ENCODE measurements around the gene FBXL16.
"Not testable (repeated sequence)": the region's sequence is repeated elsewhere in the genome, so short reads cannot be mapped to it uniquely, and the experiment has no call there.

Gene FBXL16

DNA sequence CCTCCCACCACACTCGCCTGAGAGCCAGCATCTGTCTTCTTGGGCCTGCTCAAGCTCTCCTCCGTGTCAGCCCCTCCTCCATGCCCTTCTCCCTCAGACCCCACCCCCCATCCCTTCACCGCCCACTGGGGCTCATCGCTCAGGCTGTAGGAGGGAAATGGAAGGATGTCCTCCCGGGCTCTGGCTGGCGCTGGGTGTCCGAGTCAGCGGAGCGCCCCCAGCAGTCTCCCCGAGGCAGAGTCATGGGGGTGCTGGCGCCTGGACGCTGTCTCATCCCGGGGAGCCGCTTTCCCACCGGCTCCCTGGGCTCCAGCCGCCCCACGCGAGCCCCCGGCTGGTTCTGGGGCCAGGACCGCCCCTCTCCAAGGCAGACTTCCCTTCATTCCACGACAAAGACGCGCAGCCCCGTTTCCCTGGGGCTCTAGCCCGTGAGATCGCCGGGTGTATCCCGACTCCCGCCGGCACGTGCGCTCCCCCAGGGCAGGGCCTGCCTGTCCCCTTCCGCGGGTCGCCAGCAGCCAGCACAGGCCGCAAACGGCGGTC lies 14.9 kb upstream of the FBXL16 start:
- no peak for TF ChIP-seq POLR2AphosphoS5 (IDR thresholded peaks at IDR 0.05; ENCODE audit: low read depth, low read length)
- no peak for TF ChIP-seq TAF1 (IDR thresholded peaks at IDR 0.05; ENCODE audit: borderline replicate concordance, low read depth, low read length)
- TF ChIP-seq POLR2A (IDR thresholded peaks at IDR 0.05; ENCODE audit: low read depth, low read length): no peak
- FAIRE-seq (peak; percentile 93), DNase-seq (ENCODE audit: insufficient read length) (peak; percentile 80)

DNA sequence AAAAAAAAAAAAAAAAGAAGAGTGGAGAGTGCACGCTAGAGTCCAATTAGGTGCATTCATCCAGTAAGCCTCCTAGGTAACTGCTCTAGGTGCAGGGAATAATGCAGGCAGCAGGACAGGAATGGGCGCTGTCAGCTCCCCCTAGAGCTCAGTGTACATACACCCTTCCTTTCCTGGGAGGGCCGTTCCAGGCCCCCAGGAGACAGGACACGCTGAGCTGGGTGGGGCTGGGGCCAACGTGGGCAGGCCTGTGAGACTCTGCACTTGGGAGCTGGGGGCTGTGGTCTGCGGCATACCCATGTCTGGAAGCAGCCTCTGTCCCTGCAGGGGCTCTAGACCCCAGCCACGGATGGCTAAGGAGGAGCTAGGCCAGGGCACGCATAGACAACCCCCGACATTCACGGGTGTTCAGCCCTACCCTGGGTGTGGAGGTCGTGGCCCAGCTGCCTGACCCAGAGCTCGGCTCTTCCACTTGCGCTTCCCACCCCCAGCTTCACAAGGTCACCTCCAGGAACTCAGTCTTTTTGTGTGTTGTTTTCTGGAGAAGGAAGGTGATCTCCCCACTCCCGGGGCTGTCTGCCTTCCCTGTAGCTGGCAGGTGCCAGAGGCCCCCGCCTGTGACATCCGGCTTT lies 14.3 kb upstream of the FBXL16 start:
- TF ChIP-seq POLR2AphosphoS5 (IDR thresholded peaks at IDR 0.05; ENCODE audit: low read depth, low read length): no peak
- FAIRE-seq (peak; percentile 33), DNase-seq (ENCODE audit: insufficient read length) (no peak)

DNA sequence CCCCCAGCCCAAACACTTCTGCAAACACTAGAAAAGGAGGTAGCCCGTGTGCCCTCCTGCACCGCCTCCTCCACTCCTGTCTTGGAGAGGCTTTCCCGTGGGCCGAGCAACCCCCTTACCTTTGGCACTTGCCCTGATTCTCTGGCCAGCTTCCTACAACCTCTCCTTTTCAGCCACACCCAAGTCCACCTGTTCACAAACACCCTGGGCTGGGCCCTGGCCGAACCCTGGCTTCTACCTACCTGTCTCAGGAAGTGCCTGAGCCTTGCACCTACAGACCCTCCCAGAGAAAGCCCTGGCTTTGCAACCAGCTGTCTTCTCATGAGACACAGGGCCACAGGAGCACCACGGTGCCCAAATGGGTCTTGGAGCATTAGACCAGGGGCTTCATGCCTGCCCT lies 13.3 kb upstream of the FBXL16 start:
- FAIRE-seq (no peak), DNase-seq (ENCODE audit: insufficient read length) (no peak)
- TF ChIP-seq POLR2A (IDR thresholded peaks at IDR 0.05; ENCODE audit: low read depth, low read length): no peak
- no peak for TF ChIP-seq TAF1 (IDR thresholded peaks at IDR 0.05; ENCODE audit: borderline replicate concordance, low read depth, low read length)
- no peak for TF ChIP-seq POLR2AphosphoS5 (IDR thresholded peaks at IDR 0.05; ENCODE audit: low read depth, low read length)

DNA sequence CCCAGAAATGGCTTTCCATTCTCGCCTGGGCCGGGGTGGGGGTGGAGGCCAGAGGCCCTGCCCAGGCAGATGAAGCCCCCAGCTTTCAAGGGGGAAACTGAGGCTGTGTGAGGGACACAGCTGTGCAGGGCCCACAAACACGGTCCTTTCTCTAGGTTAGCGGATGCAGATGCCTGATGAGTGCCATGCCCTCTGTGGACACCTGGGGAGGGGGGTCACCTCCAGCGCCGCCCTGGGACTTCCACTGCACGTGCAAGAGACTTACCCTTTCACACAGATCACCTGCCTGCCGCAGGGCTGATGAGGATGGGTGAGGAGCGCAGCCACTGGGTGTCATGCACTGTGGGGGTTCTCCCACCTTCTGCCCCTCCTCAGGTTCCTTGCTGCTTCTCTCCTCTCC lies 12.8 kb upstream of the FBXL16 start:
- DNase-seq (ENCODE audit: insufficient read length) (no peak), FAIRE-seq (no peak)
- no peak for TF ChIP-seq TAF1 (IDR thresholded peaks at IDR 0.05; ENCODE audit: borderline replicate concordance, low read depth, low read length)
- no peak for TF ChIP-seq POLR2AphosphoS5 (IDR thresholded peaks at IDR 0.05; ENCODE audit: low read depth, low read length)
- no peak for TF ChIP-seq POLR2A (IDR thresholded peaks at IDR 0.05; ENCODE audit: low read depth, low read length)

DNA sequence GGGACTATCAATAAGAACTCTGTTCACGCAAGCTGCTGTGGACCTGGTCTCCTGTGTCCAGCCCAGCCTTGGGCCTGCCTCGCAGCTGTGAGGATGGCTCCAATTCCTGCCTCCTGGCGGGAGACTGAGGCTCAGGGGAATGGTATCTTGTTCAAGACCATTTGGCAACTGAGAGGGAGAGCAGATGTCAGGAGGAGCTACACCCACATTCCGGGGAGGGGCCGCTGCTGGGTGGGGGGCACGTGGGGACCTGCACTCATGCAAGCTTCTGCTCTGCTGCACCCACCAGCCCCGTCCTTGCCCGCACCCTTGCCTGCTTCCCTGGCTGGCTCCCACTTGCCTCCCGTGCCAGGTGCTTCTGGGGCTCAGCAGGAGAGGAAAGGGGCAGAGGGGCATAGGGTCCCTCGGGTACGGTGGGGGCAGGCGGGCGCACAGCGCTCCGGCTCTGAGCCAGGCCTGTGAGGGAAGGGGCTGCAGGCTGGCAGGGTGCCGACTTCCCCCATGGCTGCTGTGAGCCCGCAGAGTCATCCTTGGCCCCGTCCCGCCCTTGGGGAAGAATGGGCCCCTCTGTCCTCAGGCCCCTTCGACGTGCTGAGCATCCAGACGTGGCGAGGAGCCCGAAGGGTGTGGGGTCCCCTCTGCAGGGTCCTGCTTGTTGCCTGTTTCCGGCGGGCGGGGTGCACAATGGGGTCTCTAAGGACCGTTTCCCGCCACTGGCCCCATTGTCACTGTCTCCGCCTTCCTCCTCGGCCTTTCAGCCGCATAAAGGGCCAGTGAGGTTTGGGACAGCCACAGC lies 12.0 kb upstream of the FBXL16 start:
- TF ChIP-seq POLR2AphosphoS5 (IDR thresholded peaks at IDR 0.05; ENCODE audit: low read depth, low read length) (no peak), TAF1 (IDR thresholded peaks at IDR 0.05; ENCODE audit: borderline replicate concordance, low read depth, low read length) (no peak), POLR2A (IDR thresholded peaks at IDR 0.05; ENCODE audit: low read depth, low read length) (no peak)
- DNase-seq (ENCODE audit: insufficient read length) (no peak), FAIRE-seq (no peak)

DNA sequence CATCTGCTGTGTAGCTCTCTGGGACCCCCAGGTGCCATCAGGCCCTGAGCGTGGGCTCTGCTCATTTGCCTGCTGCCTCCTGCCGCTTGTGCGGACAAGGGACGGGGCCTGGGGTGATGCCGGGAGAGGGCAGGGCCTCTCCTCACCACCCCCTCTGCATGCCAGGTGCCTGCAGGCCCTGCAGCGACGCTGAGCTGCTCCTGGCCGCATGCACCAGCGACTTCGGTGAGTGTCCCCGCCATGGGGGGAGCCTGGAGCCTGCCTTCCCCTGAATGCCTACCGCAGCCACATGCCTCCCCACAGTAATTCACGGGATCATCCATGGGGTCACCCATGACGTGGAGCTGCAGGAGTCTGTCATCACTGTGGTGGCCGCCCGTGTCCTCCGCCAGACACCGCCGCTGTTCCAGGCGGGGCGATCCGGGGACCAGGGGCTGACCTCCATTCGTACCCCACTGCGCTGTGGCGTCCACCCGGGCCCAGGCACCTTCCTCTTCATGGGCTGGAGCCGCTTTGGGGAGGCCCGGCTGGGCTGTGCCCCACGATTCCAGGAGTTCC lies 11.2 kb upstream of the FBXL16 start:
- TF ChIP-seq POLR2A (IDR thresholded peaks at IDR 0.05; ENCODE audit: low read depth, low read length) (no peak), TAF1 (IDR thresholded peaks at IDR 0.05; ENCODE audit: borderline replicate concordance, low read depth, low read length) (no peak), POLR2AphosphoS5 (IDR thresholded peaks at IDR 0.05; ENCODE audit: low read depth, low read length) (no peak)
- DNase-seq (ENCODE audit: insufficient read length) (no peak), FAIRE-seq (no peak)

DNA sequence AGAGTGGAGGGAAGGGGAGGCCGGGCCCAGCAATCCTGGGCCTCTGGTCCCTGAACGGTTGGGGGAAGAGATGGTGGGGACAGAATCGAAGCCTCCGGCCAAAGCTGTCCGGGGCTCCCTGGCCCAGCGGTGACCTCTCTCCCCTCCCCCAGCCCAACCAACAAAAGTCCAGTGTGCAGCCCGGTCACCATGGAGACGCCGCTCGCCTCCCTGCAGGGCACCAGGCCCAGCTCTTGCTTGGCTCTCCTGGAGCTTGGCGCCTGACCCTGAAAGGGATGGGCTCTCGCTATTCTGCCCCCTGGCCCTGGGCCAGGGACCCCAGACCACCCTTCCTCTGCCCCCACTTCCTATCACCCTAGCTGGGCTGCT lies 10.6 kb upstream of the FBXL16 start:
- no peak for TF ChIP-seq POLR2A (IDR thresholded peaks at IDR 0.05; ENCODE audit: low read depth, low read length)
- no peak for TF ChIP-seq TAF1 (IDR thresholded peaks at IDR 0.05; ENCODE audit: borderline replicate concordance, low read depth, low read length)
- no peak for TF ChIP-seq POLR2AphosphoS5 (IDR thresholded peaks at IDR 0.05; ENCODE audit: low read depth, low read length)
- no peak for FAIRE-seq

DNA sequence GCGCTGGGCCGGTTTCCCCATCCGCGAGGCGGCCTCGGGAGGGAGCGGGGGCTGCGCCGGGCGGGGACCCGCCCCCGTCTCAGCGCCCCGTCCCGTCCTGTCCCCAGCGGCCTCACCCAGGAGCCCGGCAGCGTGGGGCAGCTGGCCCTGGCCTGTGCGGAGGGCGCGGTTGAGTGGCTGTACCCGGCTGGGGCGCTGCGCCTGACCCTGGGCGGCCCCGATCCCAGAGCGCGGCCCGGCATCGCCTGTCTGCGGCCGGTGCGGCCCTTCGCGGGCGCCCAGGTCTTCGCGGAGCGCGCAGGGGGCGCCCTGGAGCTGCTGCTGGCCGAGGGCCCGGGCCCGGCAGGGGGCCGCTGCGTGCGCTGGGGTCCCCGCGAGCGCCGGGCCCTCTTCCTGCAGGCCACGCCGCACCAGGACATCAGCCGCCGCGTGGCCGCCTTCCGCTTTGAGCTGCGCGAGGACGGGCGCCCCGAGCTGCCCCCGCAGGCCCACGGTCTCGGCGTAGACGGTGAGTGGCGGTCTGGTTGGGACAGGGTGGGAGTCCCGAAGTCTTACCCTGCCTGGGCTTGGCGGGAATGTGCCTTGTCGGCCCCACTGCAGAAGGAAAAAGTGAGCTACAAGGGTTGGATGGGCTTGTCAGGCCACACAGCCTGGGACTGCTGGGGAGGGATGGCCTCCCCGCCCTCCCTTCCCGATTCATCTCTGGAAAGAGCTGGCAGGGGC lies 10.0 kb upstream of the FBXL16 start:
- FAIRE-seq: no peak
- no peak for DNase-seq (ENCODE audit: insufficient read length)
- TF ChIP-seq TAF1 (IDR thresholded peaks at IDR 0.05; ENCODE audit: borderline replicate concordance, low read depth, low read length) (no peak), POLR2A (IDR thresholded peaks at IDR 0.05; ENCODE audit: low read depth, low read length) (no peak), POLR2AphosphoS5 (IDR thresholded peaks at IDR 0.05; ENCODE audit: low read depth, low read length) (no peak)

More for the DNA sequence above, 10.6 kb upstream of the FBXL16 start:
- no peak for DNase-seq (ENCODE audit: insufficient read length)

DNA sequence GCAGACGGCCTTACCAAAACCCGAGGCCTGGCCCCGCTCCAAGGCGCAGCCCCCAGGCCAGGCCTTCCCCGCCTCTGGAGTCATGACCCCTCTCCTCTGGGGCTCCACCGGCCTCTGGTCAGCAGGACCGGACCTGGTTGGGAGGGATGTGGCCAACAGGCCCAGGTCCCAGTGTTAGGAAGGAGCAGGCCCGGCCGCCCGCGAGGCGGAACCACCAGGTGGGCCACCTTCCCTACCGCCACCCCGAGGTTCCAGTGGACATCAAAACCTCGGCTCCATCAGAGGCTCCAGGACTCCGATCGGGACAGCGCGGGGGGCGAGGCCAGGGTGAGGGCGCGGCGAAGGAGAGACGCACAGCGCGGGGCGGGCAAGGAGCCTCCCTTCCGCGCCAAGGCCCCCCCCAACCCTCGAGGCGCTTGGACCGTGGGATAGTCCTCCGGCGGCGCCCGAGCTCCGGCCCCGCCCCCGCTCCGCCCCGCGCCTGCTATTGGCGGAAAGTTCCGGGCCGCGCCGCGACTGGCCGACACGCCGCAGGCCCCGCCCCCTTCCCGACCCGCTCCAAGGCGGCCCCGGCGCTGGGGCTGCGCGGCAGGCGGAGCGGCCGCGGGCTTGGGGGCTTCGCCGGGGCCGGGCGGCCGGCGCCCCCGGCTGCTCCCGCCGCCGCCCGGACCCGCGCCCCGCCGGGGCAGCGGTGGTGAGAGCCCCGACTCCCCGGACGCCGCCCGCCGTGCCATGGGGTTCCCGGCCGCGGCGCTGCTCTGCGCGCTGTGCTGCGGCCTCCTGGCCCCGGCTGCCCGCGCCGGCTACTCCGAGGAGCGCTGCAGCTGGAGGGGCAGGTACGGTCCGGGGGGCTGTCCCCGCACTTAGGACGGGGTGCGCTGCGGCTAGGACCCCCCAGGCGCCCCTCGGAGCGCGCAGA lies 9.2 kb upstream of the FBXL16 start, which contains the start of gene METRN:
Gene METRN (plus strand): TSS at position 561 of the 919 bp plus-strand sequence. CDS start 172 bp downstream, at position 733.
- no peak for TF ChIP-seq POLR2AphosphoS5 (IDR thresholded peaks at IDR 0.05; ENCODE audit: low read depth, low read length)
- TF ChIP-seq POLR2A (IDR thresholded peaks at IDR 0.05; ENCODE audit: low read depth, low read length): no peak
- no peak for TF ChIP-seq TAF1 (IDR thresholded peaks at IDR 0.05; ENCODE audit: borderline replicate concordance, low read depth, low read length)
- DNase-seq (ENCODE audit: insufficient read length): peak; percentile 96
- FAIRE-seq: peak; percentile 85

DNA sequence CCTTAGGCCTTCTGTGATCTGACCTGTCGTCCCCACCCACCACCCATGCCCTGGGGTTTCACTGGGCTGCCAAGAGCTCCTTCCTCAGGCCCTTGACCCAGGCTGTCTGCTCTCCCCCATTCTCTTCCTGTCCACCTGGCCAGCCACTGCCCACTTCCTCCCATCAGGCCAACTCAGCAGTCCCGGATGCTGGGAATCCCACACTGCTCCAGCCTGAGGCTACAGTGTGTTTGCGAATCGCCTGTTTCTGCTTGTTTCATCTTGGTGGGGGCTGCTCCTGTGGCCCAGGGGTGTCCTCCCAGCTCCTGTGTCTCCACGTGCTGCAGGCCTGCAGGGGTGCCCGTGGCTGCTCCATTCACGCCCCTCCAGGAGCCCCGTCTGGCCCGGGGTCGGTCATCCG lies 8.5 kb upstream of the FBXL16 start:
- no peak for FAIRE-seq
- no peak for TF ChIP-seq TAF1 (IDR thresholded peaks at IDR 0.05; ENCODE audit: borderline replicate concordance, low read depth, low read length)
- no peak for TF ChIP-seq POLR2AphosphoS5 (IDR thresholded peaks at IDR 0.05; ENCODE audit: low read depth, low read length)
- TF ChIP-seq POLR2A (IDR thresholded peaks at IDR 0.05; ENCODE audit: low read depth, low read length): no peak
- no peak for DNase-seq (ENCODE audit: insufficient read length)

DNA sequence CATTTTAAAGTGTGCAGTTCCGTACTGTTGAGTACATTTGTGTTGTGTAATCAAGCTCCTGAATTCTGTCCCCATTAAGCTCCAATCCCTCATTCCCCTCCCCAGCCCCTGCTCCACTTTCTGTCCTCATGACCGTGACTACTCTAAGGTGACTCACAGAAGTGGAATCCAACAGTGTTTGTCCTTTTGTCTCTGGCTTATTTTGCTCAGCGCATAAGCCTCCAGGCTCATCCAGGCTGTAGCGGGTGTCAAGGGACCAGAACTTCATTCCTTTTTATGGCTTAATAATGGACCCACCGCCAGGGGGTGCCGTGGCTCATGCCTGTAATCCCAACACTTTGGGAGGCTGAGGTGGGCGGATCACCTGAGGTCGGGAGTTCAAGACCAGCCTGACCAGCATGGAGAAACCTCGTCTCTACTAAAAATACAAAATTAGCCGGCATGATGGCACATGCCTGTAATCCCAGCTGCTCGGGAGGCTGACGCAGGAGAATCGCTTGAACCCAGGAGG lies 7.2 kb upstream of the FBXL16 start:
- not testable (repeated sequence) for DNase-seq (ENCODE audit: insufficient read length); FAIRE-seq
